CD14-positive monocyte (primary cell): ENCODE data around the gene ERMARD. TPM values are rescaled to one million over a fixed set of nuclear protein-coding genes. Genes with fewer than 3 reads are reported as not detected.

Experiments
- DNase-seq, 3 donors: peaks; one replicate each; pipeline ENCODE4 v3.0.0-alpha.2; 2011 to 2022
- H2AFZ ChIP-seq: 2 replicates; pipeline ENCODE4 v1.6.0; 2012; ENCODE audit warnings: mild to moderate bottlenecking, low read depth, low read length, inconsistent platforms; ENCODE audit not compliant: insufficient read depth, poor library complexity, severe bottlenecking
- H3K27ac ChIP-seq, 2 donors: 1 replicate in 1 of 2; 2 replicates in 1 of 2; pipeline ENCODE4 v1.5.1; 2012 to 2013; ENCODE audit warnings: low read length in 2 of 2, control low read depth in 1 of 2, inconsistent platforms in 1 of 2, low read depth in 1 of 2, mild to moderate bottlenecking in 1 of 2
- H3K27me3 ChIP-seq, 2 donors: one replicate each; pipeline versions ENCODE4 v1.6.0 to v1.6.1; 2011 to 2013; ENCODE audit warnings: low read length in 2 of 2; ENCODE audit not compliant: control insufficient read depth in 2 of 2, insufficient read depth in 2 of 2
- H3K36me3 ChIP-seq, 2 donors: replicated peaks in 1 of 2; 1 replicate in 1 of 2; 2 replicates in 1 of 2; pipeline versions ENCODE4 v1.5.1 to v1.6.1; 2012 to 2013; ENCODE audit warnings: low read length in 2 of 2, control low read depth in 1 of 2, inconsistent platforms in 1 of 2, mild to moderate bottlenecking in 1 of 2; ENCODE audit not compliant: insufficient read depth in 2 of 2, control insufficient read depth in 1 of 2
- H3K4me1 ChIP-seq, 2 donors: 1 replicate in 1 of 2; 2 replicates in 1 of 2; pipeline versions ENCODE4 v1.5.1 to v1.6.1; 2012 to 2013; ENCODE audit warnings: low read length in 2 of 2, control low read depth in 1 of 2, inconsistent platforms in 1 of 2, mild to moderate bottlenecking in 1 of 2, moderate library complexity in 1 of 2; ENCODE audit not compliant: insufficient read depth in 2 of 2, control insufficient read depth in 1 of 2
- H3K4me2 ChIP-seq: replicated peaks from 2 replicates; pipeline ENCODE3; 2012; ENCODE audit warnings: low read length, moderate library complexity, mild to moderate bottlenecking; ENCODE audit not compliant: poor library complexity, severe bottlenecking; ENCODE audit errors: extremely low read depth
- H3K4me3 ChIP-seq, 3 experiments: fragments of 200-600 bp in 1 of 3; sonication (generic) in 1 of 3; replicated peaks in 1 of 3; 1 replicate in 2 of 3; 2 replicates in 1 of 3; pipeline ENCODE4 v1.5.1; 2011 to 2013; ENCODE audit warnings: low read length in 3 of 3, mild to moderate bottlenecking in 3 of 3, control low read depth in 2 of 3, low read depth in 2 of 3, inconsistent platforms in 1 of 3, moderate library complexity in 1 of 3
- H3K79me2 ChIP-seq: 2 replicates; pipeline ENCODE4 v1.6.0; 2012; ENCODE audit warnings: mild to moderate bottlenecking, control low read depth, inconsistent platforms, low read length, moderate library complexity; ENCODE audit not compliant: insufficient read depth
- H3K9ac ChIP-seq: 2 replicates; pipeline ENCODE4 v1.6.0; 2017; ENCODE audit warnings: low read length, mild to moderate bottlenecking; ENCODE audit not compliant: insufficient read depth, poor library complexity, severe bottlenecking
- H3K9me3 ChIP-seq, 2 donors: replicated peaks in 1 of 2; 1 replicate in 1 of 2; 2 replicates in 1 of 2; pipeline versions ENCODE4 v1.5.1 to v1.6.1; 2012 to 2013; ENCODE audit warnings: low read length in 2 of 2, control low read depth in 1 of 2; ENCODE audit not compliant: control insufficient read depth in 1 of 2, insufficient read depth in 1 of 2
- H4K20me1 ChIP-seq: 2 replicates; pipeline ENCODE4 v1.6.0; 2012; ENCODE audit warnings: mild to moderate bottlenecking, low read length, control low read depth, moderate library complexity; ENCODE audit not compliant: insufficient read depth
- H3K27ac Mint-ChIP-seq, 7 donors: one replicate each; pipeline ENCODE4 v1.8.0; 2020; ENCODE audit warnings: mild to moderate bottlenecking in 7 of 7, mixed read lengths in 7 of 7, moderate library complexity in 6 of 7, inconsistent platforms in 2 of 7
- H3K27me3 Mint-ChIP-seq, 3 donors: one replicate each; pipeline ENCODE4 v1.8.0; 2021 to 2022; ENCODE audit warnings: low read depth in 3 of 3, mild to moderate bottlenecking in 3 of 3, mixed read lengths in 3 of 3, moderate library complexity in 3 of 3, inconsistent platforms in 1 of 3
- H3K36me3 Mint-ChIP-seq, 2 donors: one replicate each; pipeline ENCODE4 v1.8.0; 2020; ENCODE audit warnings: mixed read lengths in 2 of 2, inconsistent platforms in 1 of 2, mild to moderate bottlenecking in 1 of 2
- H3K4me1 Mint-ChIP-seq: one replicate; pipeline ENCODE4 v1.8.0; 2020; ENCODE audit warnings: mild to moderate bottlenecking, mixed read lengths
- H3K4me3 Mint-ChIP-seq, 2 donors: one replicate each; pipeline ENCODE4 v1.8.0; 2020; ENCODE audit warnings: mild to moderate bottlenecking in 2 of 2, mixed read lengths in 2 of 2, moderate library complexity in 1 of 2
- H3K9me3 Mint-ChIP-seq, 7 donors: one replicate each; pipeline ENCODE4 v1.8.0; 2020 to 2022; ENCODE audit warnings: mixed read lengths in 7 of 7, mild to moderate bottlenecking in 6 of 7, moderate library complexity in 6 of 7, inconsistent platforms in 2 of 7
- WGBS: methylation state at CpG from one replicate; pipeline ENCODE4 v1.1.5; 2013; ENCODE audit warnings: missing lambda C conversion rate; ENCODE audit not compliant: insufficient coverage; 5-methylcytosine and 5-hydroxymethylcytosine counted together
- intact Hi-C, 2 donors: fragments of 100-400 bp; cut with micrococcal nuclease; formaldehyde crosslinking; loops; one replicate each; pipeline versions ENCODE4 v1.15.0 to v1.15.1; 2023
- polyA plus RNA-seq, 3 donors: library from polyadenylated mRNA; depleted of rRNA in 1 of 3; unstranded in 2 of 3; stranded (reverse) in 1 of 3; fragments of 300-500 nt in 2 of 3; fragments of >200 nt in 1 of 3; fragmentation: Illumina TruSeq in 2 of 3; gene quantifications; 1 replicate in 2 of 3; 2 replicates in 1 of 3; pipeline ENCODE4 v1.2.3, GENCODE V29; 2012 to 2021
- TF ChIP-seq, protein P1 (sequence below): fragments of 200-600 bp; IDR thresholded peaks from one replicate; pipeline ENCODE4 v1.8.0; 2022; ENCODE audit warnings: antibody characterized with exemption, mild to moderate bottlenecking

Gene ERMARD
- polyA plus RNA-seq, 3 donors = 10.6 to 33.0 (median 11.2) TPM

DNA sequence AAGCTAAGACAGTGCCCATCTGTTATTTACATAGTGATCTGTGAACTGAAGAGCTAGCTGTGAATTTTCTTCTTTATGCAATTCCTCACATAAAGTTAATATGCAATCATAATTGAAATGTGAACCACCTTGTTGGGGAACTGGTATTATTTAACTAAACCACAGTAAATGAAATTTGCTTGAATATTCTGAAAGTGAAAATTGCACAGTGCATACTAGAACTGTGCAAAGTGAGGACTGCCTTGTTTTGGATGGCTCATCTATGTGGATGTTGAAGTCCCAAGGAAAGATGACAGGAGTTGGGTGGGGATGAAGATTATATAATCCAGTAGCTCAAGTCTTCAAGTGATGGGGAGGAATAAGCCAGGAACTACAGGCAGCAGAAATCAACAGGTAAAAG lies 21.5 kb upstream of the ERMARD start:
- no peak overlapping the region for H3K27ac ChIP-seq
- peaks cover 6 to 16% (median 15%) of the 10 kb centered on the region in 3 donors for H3K27me3 Mint-ChIP-seq
- intact Hi-C loops = no loop called here

DNA sequence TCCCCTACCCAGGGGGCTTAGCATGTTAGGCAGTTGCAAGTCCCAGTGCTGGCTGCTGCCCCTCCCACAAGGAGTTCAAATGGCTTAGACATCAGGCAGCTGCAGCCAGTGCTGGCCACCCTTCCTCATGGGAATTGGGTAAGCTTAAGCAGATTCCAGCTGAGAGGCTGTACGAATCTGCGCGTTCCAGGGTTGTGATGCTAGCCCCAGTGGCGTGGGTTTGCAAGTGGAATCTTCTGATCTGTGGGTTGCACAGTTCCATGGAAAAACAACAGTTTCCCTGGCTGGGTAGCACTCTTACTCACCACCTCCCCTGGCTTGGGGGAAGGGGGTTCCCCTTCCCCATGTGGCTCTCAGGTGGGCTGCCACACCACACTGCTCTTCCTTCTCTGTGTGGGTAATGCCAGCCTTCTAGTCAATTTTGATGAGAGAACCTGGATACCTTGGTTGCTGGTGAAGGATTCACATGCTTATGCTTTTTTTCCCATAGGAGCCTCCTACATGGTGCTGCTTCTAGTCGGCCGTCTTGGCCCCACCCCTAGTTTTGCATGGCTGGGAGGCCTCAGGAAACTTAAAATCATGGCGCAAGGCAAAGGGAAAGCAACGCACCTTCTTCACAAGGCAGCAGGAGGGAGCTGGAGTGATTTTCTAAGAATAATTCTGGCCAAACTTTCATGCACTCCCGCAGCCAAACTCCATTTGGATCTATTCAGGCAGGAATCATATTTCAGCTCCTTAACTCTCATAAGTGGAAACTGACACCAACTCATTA lies 13.0 kb upstream of the ERMARD start:
- no peaks in the 10 kb centered on the region for H4K20me1 ChIP-seq
- no peaks in the 10 kb centered on the region for H3K4me1 ChIP-seq
- Mint-ChIP-seq H3K27ac (no peak overlapping the region), H3K9me3 (peaks cover 0 to 3% (median 0%) of the 10 kb centered on the region in 7 donors), H3K36me3 (no peaks in the 10 kb centered on the region), H3K27me3 (peaks cover 9 to 12% (median 9%) of the 10 kb centered on the region in 3 donors), H3K4me1 (no peaks in the 10 kb centered on the region), H3K4me3 (no peak overlapping the region)
- no peak for DNase-seq
- H3K36me3 ChIP-seq = no peaks in the 10 kb centered on the region
- H3K9ac ChIP-seq = no peak overlapping the region
- no peaks in the 10 kb centered on the region for H3K27me3 ChIP-seq
- H3K4me2 ChIP-seq = no peak overlapping the region
- no peak overlapping the region for H3K4me3 ChIP-seq
- intact Hi-C loops = no loop called here
- H3K9me3 ChIP-seq = no peaks in the 10 kb centered on the region
- H2AFZ ChIP-seq = no peak overlapping the region
- no peaks in the 10 kb centered on the region for H3K79me2 ChIP-seq
- TF ChIP-seq, protein P1, sequence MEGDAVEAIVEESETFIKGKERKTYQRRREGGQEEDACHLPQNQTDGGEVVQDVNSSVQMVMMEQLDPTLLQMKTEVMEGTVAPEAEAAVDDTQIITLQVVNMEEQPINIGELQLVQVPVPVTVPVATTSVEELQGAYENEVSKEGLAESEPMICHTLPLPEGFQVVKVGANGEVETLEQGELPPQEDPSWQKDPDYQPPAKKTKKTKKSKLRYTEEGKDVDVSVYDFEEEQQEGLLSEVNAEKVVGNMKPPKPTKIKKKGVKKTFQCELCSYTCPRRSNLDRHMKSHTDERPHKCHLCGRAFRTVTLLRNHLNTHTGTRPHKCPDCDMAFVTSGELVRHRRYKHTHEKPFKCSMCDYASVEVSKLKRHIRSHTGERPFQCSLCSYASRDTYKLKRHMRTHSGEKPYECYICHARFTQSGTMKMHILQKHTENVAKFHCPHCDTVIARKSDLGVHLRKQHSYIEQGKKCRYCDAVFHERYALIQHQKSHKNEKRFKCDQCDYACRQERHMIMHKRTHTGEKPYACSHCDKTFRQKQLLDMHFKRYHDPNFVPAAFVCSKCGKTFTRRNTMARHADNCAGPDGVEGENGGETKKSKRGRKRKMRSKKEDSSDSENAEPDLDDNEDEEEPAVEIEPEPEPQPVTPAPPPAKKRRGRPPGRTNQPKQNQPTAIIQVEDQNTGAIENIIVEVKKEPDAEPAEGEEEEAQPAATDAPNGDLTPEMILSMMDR = no peak
- no peak overlapping the region for H3K27ac ChIP-seq
- WGBS = no CpG with 5 or more reads among the region's 9 CpGs

More for the DNA sequence above, 21.5 kb upstream of the ERMARD start:
- no peak overlapping the region for H3K4me3 ChIP-seq
- no peaks in the 10 kb centered on the region for H3K79me2 ChIP-seq
- no peaks in the 10 kb centered on the region for H3K9me3 Mint-ChIP-seq
- no peaks in the 10 kb centered on the region for H3K36me3 ChIP-seq
- peaks cover 10% of the 10 kb centered on the region for H3K4me1 Mint-ChIP-seq
- no peaks in the 10 kb centered on the region for H4K20me1 ChIP-seq
- H3K4me3 Mint-ChIP-seq = no peak overlapping the region
- no peaks in the 10 kb centered on the region for H3K9me3 ChIP-seq
- peaks cover 4 to 11% of the 10 kb centered on the region in 2 donors for H3K36me3 Mint-ChIP-seq
- TF ChIP-seq, protein P1 = no peak
- H3K27me3 ChIP-seq = peaks cover 2 to 7% of the 10 kb centered on the region in 2 donors
- DNase-seq = no peak
- no peak overlapping the region for H3K9ac ChIP-seq
- no peak overlapping the region for H3K27ac Mint-ChIP-seq
- no peak overlapping the region for H3K4me2 ChIP-seq
- H3K4me1 ChIP-seq = peaks cover 7 to 8% of the 10 kb centered on the region in 2 donors
- no peak overlapping the region for H2AFZ ChIP-seq
